ENCODE measurements around the gene TMEM209. TPM values are rescaled to one million over a fixed set of nuclear protein-coding genes. Genes with fewer than 3 reads are reported as not detected.

TMEM209 gene
- total RNA-seq, 1 experiment from 2014 or later: 45.8 TPM

DNA sequence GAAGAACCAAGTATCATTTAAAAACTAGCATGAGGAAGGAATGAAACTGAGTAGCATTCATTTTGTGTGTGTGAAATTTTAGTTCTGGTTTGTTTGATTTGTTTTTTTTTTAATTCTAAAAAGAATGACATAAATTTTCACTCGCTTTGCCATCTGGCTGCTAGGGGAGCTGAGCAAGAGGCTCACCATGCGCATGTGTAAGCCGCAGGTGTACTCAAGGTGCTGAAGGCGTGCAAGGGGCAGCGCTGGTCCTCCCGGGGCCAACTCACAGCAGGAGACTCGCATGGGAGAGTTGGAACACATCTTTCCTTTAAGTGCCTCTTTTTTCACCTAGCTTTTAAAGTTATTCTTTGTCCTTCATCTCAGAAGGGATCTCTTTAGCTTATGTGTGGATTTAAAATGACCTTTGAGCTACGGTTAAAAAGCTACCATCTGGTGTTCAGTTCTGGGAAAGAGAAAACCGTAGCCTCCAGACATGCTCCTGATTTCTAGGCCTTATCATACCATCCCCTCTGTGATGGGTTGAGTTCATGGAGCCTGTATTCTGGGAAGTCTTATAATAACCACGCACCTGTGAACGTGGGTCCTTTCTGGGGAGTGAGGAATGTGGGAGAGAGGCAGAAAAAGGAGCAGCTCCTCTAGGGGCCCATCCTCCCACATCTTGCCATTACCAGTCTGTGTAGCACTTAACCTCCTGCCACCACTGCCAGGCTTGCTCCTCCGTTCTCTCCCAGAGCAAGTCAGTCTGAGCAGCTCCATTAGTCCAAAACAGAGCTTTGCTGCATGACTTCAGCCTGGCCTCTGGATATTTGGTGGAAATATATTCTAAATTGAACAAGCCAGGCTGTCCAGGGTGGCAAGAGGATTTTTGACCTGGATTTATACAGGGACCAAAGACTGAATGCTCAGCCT lies 73.0 kb downstream of the TMEM209 start:
- Histone ChIP-seq H3K4me1 (ENCODE audit: insufficient read depth, low read length, poor library complexity, severe bottlenecking) (peaks cover 12% of the 10 kb centered on the region), H3K27ac (ENCODE audit: low read depth, low read length, poor library complexity, severe bottlenecking) (no peak overlapping the region), H3K27me3 (replicated peaks; ENCODE audit: insufficient read depth, low read depth, low read length, poor library complexity) (no peaks in the 10 kb centered on the region), H3K9me3 (ENCODE audit: low read depth, low read length, poor library complexity, severe bottlenecking) (no peaks in the 10 kb centered on the region), H3K4me3 (ENCODE audit: low read depth, low read length, poor library complexity, severe bottlenecking) (no peak overlapping the region), H3K36me3 (ENCODE audit: insufficient read depth, low read length, poor library complexity, severe bottlenecking) (peaks cover 9% of the 10 kb centered on the region)
- POLR2A ChIA-PET (ENCODE audit: low non-redundant PET): no interaction called here
- CTCF ChIA-PET: no interaction called here
- no peak for DNase-seq (ENCODE audit: low spot score)
- TF ChIP-seq CTCF (conservative IDR thresholded peaks at IDR 0.05; ENCODE audit: low read depth, low read length) (no peak), EZH2 (IDR thresholded peaks at IDR 0.05; ENCODE audit: borderline replicate concordance, low read depth, low read length, poor library complexity, severe bottlenecking) (no peak)
- intact Hi-C loops (cut with micrococcal nuclease; ENCODE audit: unreplicated experiment): no loop called here
- BruUV-seq (replicated peaks): no TSS peak

- no TSS peak for BruUV-seq (replicated peaks)
- H3K27ac ChIP-seq (ENCODE audit: low read depth, low read length, poor library complexity, severe bottlenecking): no peak overlapping the region
- ChIA-PET CTCF (no interaction called here), POLR2A (ENCODE audit: low non-redundant PET) (no interaction called here)
- TF ChIP-seq EZH2 (IDR thresholded peaks at IDR 0.05; ENCODE audit: borderline replicate concordance, low read depth, low read length, poor library complexity, severe bottlenecking): no peak
- TF ChIP-seq CTCF (conservative IDR thresholded peaks at IDR 0.05; ENCODE audit: low read depth, low read length): no peak
- intact Hi-C loops (cut with micrococcal nuclease; ENCODE audit: unreplicated experiment): no loop called here
- H3K36me3 ChIP-seq (ENCODE audit: insufficient read depth, low read length, poor library complexity, severe bottlenecking): peaks cover 9% of the 10 kb centered on the region
- peaks cover 13% of the 10 kb centered on the region for H3K4me1 ChIP-seq (ENCODE audit: insufficient read depth, low read length, poor library complexity, severe bottlenecking)
- no peak overlapping the region for H3K4me3 ChIP-seq (ENCODE audit: low read depth, low read length, poor library complexity, severe bottlenecking)
- H3K27me3 ChIP-seq (replicated peaks; ENCODE audit: insufficient read depth, low read depth, low read length, poor library complexity): no peaks in the 10 kb centered on the region
- no peaks in the 10 kb centered on the region for H3K9me3 ChIP-seq (ENCODE audit: low read depth, low read length, poor library complexity, severe bottlenecking)
- no peak for DNase-seq (ENCODE audit: low spot score)
Observed at GRCh38 chr7:130131191-130131834, 73.9 kb downstream of the TMEM209 start.

GRCh38 chr7:130129011-130129411 lies 76.2 kb downstream of the TMEM209 start:
- H3K4me3 ChIP-seq (ENCODE audit: low read depth, low read length, poor library complexity, severe bottlenecking): no peak overlapping the region
- peaks cover 25% of the 10 kb centered on the region for H3K36me3 ChIP-seq (ENCODE audit: insufficient read depth, low read length, poor library complexity, severe bottlenecking)
- DNase-seq (ENCODE audit: low spot score): no peak
- intact Hi-C loops (cut with micrococcal nuclease; ENCODE audit: unreplicated experiment): no loop called here
- ChIA-PET CTCF (no interaction called here), POLR2A (ENCODE audit: low non-redundant PET) (no interaction called here)
- no TSS peak for BruUV-seq (replicated peaks)
- H3K27ac ChIP-seq (ENCODE audit: low read depth, low read length, poor library complexity, severe bottlenecking): no peak overlapping the region
- H3K9me3 ChIP-seq (ENCODE audit: low read depth, low read length, poor library complexity, severe bottlenecking): no peaks in the 10 kb centered on the region
- TF ChIP-seq EZH2 (IDR thresholded peaks at IDR 0.05; ENCODE audit: borderline replicate concordance, low read depth, low read length, poor library complexity, severe bottlenecking) (no peak), CTCF (conservative IDR thresholded peaks at IDR 0.05; ENCODE audit: low read depth, low read length) (no peak)
- no peaks in the 10 kb centered on the region for H3K27me3 ChIP-seq (replicated peaks; ENCODE audit: insufficient read depth, low read depth, low read length, poor library complexity)
- peaks cover 13% of the 10 kb centered on the region for H3K4me1 ChIP-seq (ENCODE audit: insufficient read depth, low read length, poor library complexity, severe bottlenecking)
